Activated CD8-positive, alpha-beta memory T cell treated with anti-CD3 and anti-CD28 coated beads for 36 hours (primary cell): Measurements from ENCODE around the gene NDUFA8. TPM values are rescaled to one million over a fixed set of nuclear protein-coding genes. Genes with fewer than 3 reads are reported as not detected.

ENCODE experiments used
- CTCF ChIA-PET: fragments of 350-600 bp; sonication (Branson Sonifier 250); formaldehyde crosslinking; loops from one replicate; lab custom pipeline; 2021; ENCODE audit warnings: antibody characterized with exemption; lab: Charles Lee
- POLR2A ChIA-PET: fragments of 350-600 bp; sonication (Branson Sonifier 250); formaldehyde crosslinking; loops from one replicate; lab custom pipeline; 2021; ENCODE audit warnings: antibody characterized with exemption; lab: Charles Lee
- total RNA-seq, 2 experiments: library from RNA; stranded (reverse); gene quantifications; one replicate each; pipeline ENCODE4 v1.2.3, GENCODE V29; 2021

The NDUFA8 gene
- total RNA-seq, 2 experiments from 2014 or later: 50.7 to 56.2 TPM

DNA sequence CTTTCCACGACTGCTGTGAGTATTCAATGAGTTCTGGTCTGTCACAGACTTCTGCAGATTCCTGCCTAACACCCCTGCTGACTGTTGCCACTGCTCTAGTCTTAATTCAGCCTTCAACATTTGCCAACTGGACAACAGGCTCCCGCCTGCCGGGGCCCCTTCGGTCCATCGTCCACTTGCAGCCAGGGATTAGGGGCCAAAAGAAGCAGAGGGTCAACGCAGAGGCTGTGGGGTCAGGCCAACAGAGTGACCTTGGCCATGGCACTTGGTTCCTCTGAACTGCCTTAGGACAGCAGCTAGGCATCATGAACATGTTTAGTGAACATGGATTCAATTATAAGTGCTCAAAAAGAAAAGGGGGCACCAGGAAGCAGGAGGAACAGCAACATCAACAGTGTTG lies 28.8 kb upstream of the NDUFA8 start:
- POLR2A ChIA-PET: no interaction called here
- CTCF ChIA-PET: no interaction called here

DNA sequence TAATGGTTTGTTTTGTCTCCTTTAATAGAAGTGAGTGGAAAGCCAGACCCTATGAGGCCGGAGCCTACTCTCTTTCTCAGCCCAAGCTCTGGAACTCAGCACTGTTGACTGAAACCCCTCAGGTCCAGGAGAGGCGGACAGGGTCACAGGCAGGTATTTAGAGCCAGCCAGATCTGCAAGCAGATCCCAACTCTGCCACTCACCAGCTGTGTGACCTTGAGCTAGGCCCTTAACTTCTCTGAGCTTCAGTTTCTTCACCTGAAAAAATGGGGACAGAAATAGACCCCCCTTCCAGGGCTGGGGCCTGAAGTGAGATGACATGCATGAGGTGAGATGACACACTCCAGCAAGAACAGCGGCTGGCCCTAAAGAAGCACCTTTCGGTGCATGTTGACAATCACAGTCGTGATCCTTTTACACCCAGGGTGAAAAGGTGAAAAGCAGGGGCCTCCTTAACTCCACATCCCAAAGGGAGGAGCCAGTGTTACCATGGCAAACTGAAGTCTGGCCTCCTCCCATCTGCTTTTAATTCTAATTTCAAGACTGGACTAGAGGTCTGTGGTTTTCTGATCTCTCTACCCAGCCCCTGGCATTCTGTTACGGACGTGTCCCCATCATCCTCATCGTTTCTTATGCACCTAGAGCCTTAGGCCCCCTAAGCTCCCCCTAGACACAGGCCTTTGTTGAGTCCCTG lies 27.3 kb upstream of the NDUFA8 start:
- CTCF ChIA-PET: no interaction called here

DNA sequence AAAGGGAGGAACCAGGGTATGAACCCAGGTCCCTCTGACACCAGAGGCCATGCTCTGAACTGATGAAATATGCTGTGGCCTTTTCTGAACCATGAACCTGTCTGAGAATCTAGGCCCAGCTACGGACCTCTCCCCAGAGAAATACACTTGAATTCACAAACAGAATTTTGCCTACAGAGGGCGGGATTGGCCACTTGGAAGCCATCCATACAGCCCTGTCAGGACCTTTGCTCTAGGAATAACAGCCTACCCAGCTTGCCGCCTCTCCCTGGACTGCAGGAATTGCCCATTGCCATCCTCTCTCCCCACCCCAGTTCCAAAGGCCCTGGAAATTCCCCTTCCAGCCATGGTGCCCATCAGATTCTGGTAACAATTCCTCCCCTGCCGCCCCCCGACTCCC lies 26.7 kb upstream of the NDUFA8 start:
- POLR2A ChIA-PET: no interaction called here
- CTCF ChIA-PET: no interaction called here

More for the DNA sequence above, 27.3 kb upstream of the NDUFA8 start:
- POLR2A ChIA-PET: no interaction called here

DNA sequence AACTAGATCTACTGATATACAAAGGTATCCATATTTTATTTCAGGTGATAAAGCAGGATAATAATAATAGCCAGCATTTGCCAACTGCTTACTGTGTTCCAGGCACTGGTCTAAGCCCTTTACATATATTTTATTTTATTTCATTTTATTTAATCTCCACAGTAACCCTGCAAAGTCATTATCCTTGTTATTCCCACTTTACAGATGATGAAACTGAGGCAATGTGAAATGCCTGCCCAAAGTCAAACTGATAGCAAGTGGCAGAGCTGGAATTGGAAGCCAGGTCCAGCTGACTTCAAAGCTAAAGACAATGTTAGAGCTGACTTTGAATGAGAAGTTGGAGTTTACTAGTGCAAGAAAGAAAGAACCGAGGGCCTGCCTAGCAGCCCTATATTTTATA lies 25.0 kb upstream of the NDUFA8 start:
- CTCF ChIA-PET: no interaction called here
- POLR2A ChIA-PET: no interaction called here

DNA sequence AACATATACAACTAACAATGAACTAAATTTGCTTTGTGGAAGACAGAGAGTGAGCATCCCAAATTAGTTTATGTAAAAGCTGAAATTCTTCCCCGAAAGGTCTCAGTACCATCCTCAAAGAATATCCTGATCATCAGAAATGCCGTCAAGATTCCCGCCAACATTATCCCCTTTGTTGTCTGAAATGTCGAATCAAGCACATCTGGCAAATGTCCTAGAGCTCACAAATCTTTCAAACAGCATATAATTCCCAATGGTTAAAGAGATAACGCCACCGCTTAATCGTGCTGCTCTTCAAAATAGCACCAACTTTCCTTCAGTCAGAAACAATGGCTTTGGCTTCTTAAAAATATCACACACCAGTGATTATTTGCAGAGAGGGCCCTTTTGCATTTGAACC lies 23.9 kb upstream of the NDUFA8 start:
- POLR2A ChIA-PET: no interaction called here
- CTCF ChIA-PET: interaction anchor here (1.1 kb wide), 1 partner anchor 9 kb away, joined by 5 read pairs; no protein-coding TSS in a partner anchor

DNA sequence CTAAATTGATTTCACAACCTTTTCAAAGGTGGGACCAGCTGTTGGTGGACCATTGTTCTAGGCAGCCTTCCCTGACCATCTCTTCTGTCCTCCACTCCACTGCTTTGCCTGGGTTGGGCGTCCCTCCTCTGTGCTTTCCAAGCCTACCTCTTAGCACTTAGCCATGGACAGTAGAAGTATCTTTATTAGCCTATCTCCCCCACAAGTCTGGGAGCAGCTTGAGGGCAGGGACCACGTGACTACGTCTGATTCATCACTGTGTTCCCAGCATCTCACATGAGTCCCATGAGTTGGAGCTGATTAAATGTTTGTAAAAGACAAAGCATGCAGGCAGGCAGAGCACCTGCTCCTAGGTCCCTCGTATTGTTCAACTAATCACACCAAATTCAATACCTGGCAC lies 21.1 kb upstream of the NDUFA8 start:
- POLR2A ChIA-PET: no interaction called here
- CTCF ChIA-PET: no interaction called here

DNA sequence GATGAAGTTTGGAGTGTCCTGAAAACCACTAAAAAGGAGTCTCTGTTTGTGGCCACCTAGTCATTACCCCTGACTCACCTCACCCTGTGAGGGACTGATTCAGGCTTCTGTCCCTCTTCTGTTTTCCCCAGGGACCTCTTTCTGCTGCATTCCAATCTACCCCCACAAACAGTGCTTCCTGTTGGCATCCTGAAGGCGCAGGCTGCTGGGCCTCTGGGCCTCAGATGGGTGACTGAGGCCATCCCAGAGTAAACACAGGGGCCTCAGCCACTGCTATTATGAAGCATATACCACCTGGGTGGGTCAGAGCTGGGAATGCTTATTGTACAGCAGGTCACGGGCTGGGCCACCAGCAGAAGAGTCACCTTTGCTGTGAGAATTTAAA lies 20.1 kb upstream of the NDUFA8 start:
- ChIA-PET CTCF (no interaction called here), POLR2A (no interaction called here)

DNA sequence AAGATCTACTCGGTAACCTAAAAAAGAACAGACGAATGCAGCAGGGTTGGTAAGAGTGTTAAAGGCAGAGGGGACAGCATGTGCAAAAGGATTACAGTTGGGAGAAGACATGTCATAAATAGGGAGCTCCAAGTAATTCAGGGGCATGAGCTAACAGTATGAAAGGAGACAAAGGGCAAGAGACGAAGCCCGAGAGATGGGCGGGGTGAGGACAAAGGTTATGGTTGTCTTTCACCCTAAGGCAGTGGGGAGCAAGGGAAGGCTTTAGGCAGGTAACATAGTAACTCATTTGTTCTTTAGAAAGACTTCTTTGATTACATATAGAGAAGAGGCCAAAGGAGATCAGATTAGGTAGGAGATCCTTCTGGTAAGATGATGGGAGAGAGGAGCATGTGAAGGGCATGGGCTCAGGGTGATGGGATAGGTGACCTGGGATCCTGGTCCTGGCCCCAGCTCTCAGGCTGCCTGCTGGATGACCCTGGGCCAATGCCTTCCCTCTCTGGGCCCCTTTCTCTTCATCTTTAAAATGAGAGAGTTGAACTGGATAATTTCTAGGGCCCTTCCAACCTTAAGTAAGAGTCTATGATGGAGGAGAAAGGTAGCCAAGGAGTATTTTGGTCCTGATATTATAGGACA lies 19.6 kb upstream of the NDUFA8 start:
- CTCF ChIA-PET: no interaction called here
- POLR2A ChIA-PET: no interaction called here

DNA sequence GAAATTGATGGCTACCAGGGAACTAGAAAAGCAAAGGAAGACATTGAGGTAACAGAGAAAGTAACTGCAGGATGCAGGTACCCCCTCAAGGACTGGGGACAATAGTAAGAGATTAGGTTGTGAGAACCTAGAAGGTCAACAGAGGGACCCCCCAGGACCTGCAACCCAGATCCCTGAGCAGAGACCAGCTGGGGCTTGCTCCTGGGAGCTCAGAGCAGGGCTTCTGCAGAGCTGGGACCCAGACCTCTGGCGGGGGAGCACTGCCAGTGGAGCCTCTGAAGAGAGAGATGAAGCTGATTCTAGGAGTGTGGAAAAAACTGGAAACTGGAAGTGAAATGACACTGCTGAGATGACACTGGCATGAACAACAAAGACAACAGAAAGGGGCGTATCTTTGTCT lies 17.3 kb upstream of the NDUFA8 start:
- POLR2A ChIA-PET: no interaction called here
- CTCF ChIA-PET: no interaction called here

DNA sequence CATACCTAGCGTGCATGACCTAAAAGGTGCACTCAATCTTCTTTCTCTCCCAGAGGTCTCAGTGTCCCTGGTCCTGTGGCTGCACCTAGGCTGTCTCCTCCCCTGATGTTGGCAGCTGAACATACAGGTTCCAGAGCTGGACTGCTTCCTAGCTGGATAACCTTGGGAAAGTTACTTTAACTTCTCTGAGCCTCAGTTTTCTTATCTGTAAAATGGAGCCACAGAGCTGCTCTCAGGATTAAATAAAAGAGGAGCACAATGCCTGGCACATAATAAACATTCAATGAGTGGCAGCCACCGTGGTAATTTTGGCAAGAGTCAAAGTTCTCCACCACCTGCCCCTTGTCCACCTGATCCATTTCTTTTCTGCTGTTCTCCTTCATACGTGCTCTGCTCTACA lies 14.1 kb upstream of the NDUFA8 start:
- ChIA-PET POLR2A (no interaction called here), CTCF (interaction anchor here (0.7 kb wide), 1 partner anchor 21 kb away, joined by 5 read pairs; no protein-coding TSS in a partner anchor)

DNA sequence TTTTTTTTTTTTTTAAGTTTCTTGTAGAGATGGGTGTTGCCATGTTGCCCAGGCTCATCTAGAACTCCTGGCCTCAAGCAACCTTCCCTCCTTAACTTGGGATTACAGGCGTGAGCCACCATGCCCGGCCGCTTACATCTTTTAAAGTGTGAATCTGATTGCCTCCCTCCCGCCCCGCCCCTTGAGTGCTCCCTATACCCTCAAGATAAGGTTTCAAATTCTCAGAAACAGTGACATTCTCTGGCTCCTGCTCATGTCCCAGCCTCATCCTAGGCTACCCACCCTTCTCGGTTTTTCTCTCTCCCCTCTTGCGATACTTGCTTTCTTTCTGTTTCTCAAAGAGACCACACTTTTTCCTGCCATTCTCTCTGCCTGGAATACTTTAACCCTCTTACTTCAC lies 12.6 kb upstream of the NDUFA8 start:
- CTCF ChIA-PET: interaction anchor here (1.0 kb wide), 1 partner anchor 13 kb away, joined by 3 read pairs; the partner anchor contains the start of genes MORN5 and NDUFA8

DNA sequence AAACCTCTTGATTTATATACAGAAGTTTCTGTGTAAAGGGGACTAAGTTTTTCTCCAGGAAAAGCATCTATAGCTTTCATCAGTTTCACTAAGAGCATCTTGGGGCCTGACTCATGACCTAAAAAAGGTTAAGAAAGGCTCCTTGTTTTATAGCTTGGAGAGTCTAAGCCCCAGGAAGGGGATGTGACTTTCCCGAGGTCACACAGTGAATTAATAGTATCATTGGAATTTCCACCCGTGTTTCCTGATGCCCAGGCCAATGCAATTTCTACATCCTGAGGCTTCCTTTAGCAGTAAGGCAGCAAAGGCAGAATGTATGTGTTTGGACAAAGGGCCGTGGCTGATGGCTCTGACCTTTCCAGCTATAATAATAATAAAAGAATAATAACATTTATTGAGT lies 8.8 kb upstream of the NDUFA8 start:
- CTCF ChIA-PET: interaction anchor here (0.6 to 1.2 kb wide), 2 partner anchors 21 to 45 kb away, joined by 3 to 5 read pairs; no protein-coding TSS in a partner anchor

More for the DNA sequence above, 12.6 kb upstream of the NDUFA8 start:
- POLR2A ChIA-PET: no interaction called here

DNA sequence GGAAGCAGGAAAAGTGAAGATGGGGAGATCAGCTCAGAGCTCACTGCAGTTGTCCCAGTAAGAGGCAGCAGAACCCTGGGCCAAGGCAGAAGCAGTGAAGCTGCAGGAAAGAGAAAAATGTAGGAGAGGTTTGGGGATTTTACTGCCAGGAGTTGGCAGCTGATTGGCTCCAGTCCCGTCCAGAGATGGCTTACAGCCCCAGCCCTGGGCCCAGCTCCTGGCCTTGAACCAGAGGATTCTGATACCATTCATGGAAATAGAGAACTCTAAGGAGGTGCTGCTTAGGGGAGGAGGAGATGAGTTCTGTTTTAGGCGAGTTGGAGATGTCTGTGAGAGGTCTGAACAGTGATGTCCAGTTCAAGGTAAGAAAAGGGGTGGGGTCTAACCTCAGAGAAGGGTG lies 4.7 kb upstream of the NDUFA8 start:
- ChIA-PET POLR2A (no interaction called here), CTCF (interaction anchor here (0.8 kb wide), 1 partner anchor 40 kb away, joined by 3 read pairs; no protein-coding TSS in a partner anchor)

More for the DNA sequence above, 8.8 kb upstream of the NDUFA8 start:
- POLR2A ChIA-PET: no interaction called here

DNA sequence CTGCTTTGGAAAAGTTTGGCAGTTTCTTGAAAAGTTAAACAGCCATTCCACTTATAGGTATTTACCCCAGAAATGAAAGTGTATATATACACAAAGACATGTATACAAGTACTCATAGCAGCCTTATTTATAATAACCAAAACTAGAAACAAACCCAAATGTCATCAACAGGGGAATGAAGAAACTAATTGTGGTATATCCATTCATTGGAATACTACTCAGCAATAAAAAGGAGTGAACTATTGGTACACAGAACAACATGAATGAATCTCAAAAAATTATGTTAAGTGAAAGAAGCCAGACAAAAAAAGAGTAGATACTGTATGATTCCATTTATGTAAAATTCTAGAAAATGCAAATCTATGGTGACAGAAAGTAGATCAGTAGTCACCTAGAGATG lies 2.8 kb upstream of the NDUFA8 start:
- ChIA-PET POLR2A (no interaction called here), CTCF (no interaction called here)

DNA sequence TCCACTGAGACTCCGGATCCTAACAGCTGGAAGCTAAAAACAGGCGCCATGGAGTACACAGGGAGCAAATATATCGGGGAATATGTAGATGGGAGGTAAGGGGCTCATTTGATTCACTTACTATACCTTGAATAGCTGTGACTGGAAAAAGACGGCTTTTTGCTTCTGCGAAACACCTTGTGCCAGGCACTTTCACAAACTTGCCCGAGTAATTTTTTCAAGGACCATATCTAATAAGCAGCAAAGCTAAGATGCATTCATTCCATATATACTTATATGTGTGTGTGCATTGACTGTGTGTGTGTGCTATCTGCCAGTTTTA lies 307 bp upstream of the NDUFA8 start:
- POLR2A ChIA-PET: no interaction called here
- CTCF ChIA-PET: interaction anchor here (0.7 to 5.0 kb wide), 3 partner anchors 13 to 37 kb away, joined by 3 to 17 read pairs (median 4); no protein-coding TSS in a partner anchor

DNA sequence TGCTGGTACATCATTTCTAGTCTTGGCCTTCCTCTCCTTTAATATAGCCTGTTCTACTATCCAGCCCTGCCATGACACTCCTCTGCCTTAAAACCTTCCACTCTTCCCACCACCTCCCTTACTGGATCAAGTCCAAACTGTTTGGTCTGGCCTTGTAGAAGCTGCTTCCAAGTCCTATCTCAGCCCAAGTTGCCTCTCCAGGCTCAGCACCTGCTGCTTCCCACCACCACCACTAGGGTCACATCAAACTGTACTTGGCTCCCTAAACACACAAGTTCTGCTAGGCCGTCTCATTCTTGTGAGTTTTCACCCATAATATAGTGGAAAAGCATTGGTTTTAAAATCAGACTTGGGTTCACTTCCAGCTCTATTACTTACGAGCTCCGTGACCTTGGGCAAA lies 1.4 kb downstream of the NDUFA8 start:
- ChIA-PET CTCF (interaction anchor here (1.3 to 5.0 kb wide), 3 partner anchors 14 to 35 kb away, joined by 3 to 17 read pairs (median 6); no protein-coding TSS in a partner anchor), POLR2A (no interaction called here)

DNA sequence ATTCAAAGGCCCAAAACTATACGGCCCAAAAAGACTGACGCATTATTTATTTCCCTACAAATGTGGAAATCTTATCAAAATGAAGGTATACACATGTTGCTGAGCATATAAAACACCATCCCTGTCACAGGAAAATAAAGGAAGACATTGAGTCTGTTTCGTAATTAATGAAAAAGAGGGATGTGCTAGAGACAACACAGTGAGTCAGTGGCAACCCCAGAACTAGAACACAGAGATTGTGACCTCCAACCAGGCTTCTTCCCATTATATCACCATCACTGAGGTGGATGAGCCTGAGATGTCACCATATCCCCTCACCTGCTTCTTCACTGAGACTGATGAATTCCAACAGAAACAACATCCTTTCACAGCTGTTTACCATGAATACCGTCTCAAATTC lies 3.8 kb downstream of the NDUFA8 start:
- ChIA-PET CTCF (no interaction called here), POLR2A (no interaction called here)

DNA sequence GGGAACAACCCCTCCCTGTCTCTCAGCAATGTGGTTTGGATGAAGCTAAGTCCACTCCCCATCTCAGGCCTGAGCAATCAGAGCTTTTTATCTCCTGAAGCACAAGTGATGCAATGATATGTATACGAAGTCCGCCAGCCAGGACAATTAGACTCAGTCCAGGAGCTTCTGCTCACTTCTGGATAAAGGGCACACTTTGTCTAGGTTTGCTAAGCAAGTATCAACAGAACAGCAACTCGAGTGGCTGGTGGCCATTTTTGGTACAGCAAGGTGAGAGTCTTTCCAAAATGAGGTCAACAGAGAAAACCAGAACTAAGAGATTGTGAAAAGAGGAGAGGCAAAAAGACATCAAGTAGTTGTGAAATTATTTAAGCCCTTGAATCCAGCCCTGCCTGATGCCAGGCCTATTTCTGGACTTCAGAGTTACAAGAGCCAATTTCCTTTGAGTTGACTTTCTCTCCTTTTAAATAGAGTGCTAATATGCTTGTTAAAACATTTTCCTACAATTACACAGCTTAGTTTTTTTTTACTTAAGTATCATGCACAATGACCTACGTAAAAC lies 8.2 kb downstream of the NDUFA8 start:
- POLR2A ChIA-PET: no interaction called here
- CTCF ChIA-PET: interaction anchor here (0.6 to 0.7 kb wide), 2 partner anchors 112 to 529 kb away, joined by 3 read pairs; no protein-coding TSS in a partner anchor

DNA sequence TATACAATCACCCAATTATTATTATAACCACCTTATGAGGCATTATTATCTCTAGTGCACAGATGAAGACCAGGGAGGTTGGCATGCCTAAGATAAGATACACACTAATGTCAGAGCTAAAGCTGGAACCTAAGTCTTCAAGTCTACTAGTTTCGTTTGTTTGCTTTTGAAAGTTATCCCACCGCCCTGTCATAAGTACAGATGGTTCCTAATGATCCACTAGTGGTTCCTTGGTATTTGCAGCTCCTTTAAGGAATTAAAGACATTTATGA lies 14.1 kb downstream of the NDUFA8 start:
- POLR2A ChIA-PET: no interaction called here
- CTCF ChIA-PET: interaction anchor here (0.7 to 1.5 kb wide), 3 partner anchors 17 to 46 kb away, joined by 3 read pairs; no protein-coding TSS in a partner anchor

DNA sequence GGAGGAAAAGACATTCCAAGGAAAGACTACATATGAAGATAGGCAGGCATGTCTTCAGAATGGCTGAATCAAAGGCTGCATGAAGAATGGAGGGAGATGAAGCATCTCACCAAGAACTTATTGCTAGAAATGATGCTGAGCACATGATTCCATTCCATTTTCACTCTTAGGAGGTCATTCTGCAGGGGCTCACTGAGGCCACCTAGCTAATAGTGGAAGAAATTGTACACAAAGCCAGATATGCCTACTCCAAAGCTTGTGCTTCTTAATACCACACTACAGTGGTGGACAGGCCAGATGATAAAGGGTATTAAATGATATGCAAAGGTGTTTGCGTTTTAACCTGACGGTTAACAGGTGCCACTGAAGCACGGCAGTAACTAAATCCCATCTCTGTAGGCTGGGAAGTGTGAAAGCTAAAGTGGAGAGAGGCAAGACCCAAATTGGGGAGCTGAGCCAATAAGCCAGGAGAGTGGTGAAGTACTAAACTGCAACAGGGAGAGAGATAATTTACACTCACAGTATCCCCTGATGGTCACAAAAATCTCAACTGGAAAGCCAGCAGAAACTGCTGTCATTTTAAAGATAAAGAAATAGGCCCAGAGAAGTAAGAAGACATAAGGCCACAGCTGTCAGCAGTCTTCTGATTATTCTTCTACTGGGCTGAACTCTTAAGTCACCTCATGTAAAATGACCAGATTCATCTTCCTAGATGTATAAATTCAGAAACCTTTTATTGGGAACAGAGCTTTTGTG lies 14.6 kb downstream of the NDUFA8 start:
- POLR2A ChIA-PET: no interaction called here

More for the DNA sequence above, 14.6 kb downstream of the NDUFA8 start:
- CTCF ChIA-PET: interaction anchor here (0.6 to 1.8 kb wide), 4 partner anchors 13 to 717 kb away, joined by 3 to 6 read pairs (median 3); no protein-coding TSS in a partner anchor
